ENCODE measurements around the gene KCNQ1OT1. TPM values are rescaled to one million over a fixed set of nuclear protein-coding genes. Genes with fewer than 3 reads are reported as not detected.
A peak's percentile ranks its signal among the peaks of the same experiment; 100 is the strongest.

Gene KCNQ1OT1
- total RNA-seq, 2 donors from 2014 or later: 0.52 to 1.1 TPM

DNA sequence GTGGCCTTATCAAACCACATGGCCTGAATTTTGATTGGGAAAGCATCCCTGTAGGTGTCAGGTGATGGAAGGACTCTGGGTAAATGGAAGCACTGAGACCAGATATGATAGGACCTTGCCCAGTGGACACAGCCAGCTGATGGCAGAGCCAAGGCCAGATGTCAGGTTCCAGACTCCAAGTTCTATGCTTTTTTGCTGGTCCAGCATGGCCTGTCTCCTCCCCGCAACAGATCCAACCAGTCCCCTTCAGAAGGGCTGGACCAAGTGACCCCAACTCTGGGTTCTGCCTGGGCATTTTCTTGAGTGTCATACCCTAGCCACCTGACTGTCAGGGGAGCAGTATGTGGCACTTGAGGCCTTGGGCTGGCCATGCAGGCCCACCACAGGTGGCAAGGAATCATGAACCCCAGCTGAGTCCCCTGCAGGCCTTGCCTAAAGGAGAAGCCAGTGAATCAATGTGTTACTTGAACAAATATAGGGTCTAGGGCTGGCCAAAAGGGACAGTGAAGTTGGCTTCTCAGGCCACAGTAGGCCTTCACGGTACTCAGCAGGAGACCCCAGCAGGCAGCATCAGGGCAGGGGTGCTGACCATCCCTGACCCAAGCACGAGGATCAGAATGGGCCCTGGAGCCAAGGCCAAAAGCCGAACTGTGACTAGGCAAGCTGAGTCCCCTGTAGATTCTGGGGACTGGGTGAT, 27.1 kb downstream of the KCNQ1OT1 start:
- H3K36me3 Mint-ChIP-seq: no peaks in the 10 kb centered on the region
- DNase-seq (ENCODE audit: low spot score) (no peak), ATAC-seq (no peak)
- H3K4me1 Mint-ChIP-seq (ENCODE audit: low read depth in 2 of 2): peaks cover 0 to 3% of the 10 kb centered on the region in 2 donors
- H3K27ac Mint-ChIP-seq: no peak overlapping the region
- no peaks in the 10 kb centered on the region for H3K9me3 Mint-ChIP-seq
- H3K4me3 Mint-ChIP-seq: no peak overlapping the region
- H3K27me3 Mint-ChIP-seq: no peaks in the 10 kb centered on the region

GRCh38 chr11:2671748-2672147, 28.0 kb downstream of the KCNQ1OT1 start:
- Mint-ChIP-seq H3K36me3 (no peaks in the 10 kb centered on the region), H3K27ac (no peak overlapping the region), H3K27me3 (no peaks in the 10 kb centered on the region), H3K4me3 (no peak overlapping the region), H3K4me1 (ENCODE audit: low read depth in 2 of 2) (peaks cover 0 to 3% of the 10 kb centered on the region in 2 donors), H3K9me3 (no peaks in the 10 kb centered on the region)
- ATAC-seq: no peak
- DNase-seq (ENCODE audit: low spot score): no peak

GRCh38 chr11:2670541-2671100, 29.2 kb downstream of the KCNQ1OT1 start:
- H3K36me3 Mint-ChIP-seq: no peaks in the 10 kb centered on the region
- H3K27me3 Mint-ChIP-seq: no peaks in the 10 kb centered on the region
- DNase-seq (ENCODE audit: low spot score) (no peak), ATAC-seq (no peak)
- peaks cover 0 to 3% of the 10 kb centered on the region in 2 donors for H3K4me1 Mint-ChIP-seq (ENCODE audit: low read depth in 2 of 2)
- no peaks in the 10 kb centered on the region for H3K9me3 Mint-ChIP-seq
- H3K4me3 Mint-ChIP-seq: no peak overlapping the region
- H3K27ac Mint-ChIP-seq: peak overlapping the region in 1 of 2 donors; percentile 65

DNA sequence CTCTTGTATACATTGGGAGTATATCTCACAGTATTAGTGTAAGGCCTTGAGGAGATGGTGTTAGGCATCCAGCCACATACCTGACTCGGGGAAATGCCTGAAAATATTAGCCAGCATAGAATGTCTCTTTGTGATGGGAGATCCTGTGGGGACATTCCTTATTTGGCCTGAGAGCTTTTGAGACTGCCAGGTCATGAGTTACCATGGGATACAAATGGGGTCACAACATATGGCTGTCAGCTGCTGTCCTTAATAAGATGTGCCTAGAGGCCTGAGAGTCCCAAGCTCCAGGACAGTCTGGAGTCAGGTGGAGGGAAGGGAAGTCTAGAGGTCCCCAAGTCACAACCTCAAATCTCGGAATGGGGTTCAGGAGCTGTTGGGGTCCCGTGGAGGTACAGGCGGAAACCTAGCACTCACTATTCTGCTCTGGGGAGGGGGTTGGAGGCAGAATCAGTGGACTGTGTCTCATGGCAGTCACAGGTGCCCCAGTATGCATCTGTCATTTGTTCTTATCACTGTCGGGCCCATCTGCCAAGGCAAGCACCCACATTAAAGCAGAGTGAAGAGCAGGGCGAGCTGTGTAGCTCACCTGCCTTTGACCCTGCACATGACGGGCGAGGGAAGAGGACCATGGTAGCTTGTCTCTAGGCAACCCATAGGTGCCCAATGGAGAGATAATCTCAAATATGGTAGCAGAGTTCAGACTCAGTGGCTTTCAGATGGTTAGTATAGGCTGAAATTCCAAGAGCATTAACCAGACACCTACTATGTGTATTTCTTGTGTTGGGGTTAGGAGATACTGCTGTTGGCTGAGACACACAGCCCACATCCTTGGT, 29.9 kb downstream of the KCNQ1OT1 start:
- H3K27me3 Mint-ChIP-seq: no peaks in the 10 kb centered on the region

DNA sequence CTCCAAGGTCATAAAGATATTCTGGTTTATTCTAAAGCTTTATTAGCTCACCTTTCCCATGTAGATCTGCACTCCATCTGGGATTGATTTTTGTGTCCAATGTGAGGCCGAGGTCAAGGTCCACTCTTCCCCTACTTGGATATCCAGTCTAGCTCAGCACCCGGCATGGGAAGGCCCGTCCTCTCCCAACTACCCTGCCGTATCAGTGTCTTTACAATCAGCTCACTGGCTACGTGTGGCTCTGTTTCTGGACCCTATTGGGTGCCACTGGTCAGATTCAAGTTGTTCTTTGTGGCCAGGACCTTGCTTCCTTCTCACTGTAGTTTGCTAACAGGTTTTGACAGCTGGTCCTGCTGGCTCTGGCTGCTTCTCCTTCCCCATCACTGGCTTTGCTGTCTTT, 30.9 kb downstream of the KCNQ1OT1 start:
- H3K4me3 Mint-ChIP-seq: no peak overlapping the region
- no peak for ATAC-seq
- no peak overlapping the region for H3K27ac Mint-ChIP-seq
- DNase-seq (ENCODE audit: low spot score): no peak
- peaks cover 0 to 3% of the 10 kb centered on the region in 2 donors for H3K4me1 Mint-ChIP-seq (ENCODE audit: low read depth in 2 of 2)
- H3K27me3 Mint-ChIP-seq: no peaks in the 10 kb centered on the region
- H3K9me3 Mint-ChIP-seq: no peaks in the 10 kb centered on the region
- no peaks in the 10 kb centered on the region for H3K36me3 Mint-ChIP-seq

More for the DNA sequence above, 29.9 kb downstream of the KCNQ1OT1 start:
- Mint-ChIP-seq H3K9me3 (no peaks in the 10 kb centered on the region), H3K27ac (peak overlapping the region in 1 of 2 donors; percentile 65), H3K36me3 (no peaks in the 10 kb centered on the region), H3K4me3 (no peak overlapping the region), H3K4me1 (ENCODE audit: low read depth in 2 of 2) (peaks cover 0 to 3% of the 10 kb centered on the region in 2 donors)
- ATAC-seq (no peak), DNase-seq (ENCODE audit: low spot score) (no peak)

DNA sequence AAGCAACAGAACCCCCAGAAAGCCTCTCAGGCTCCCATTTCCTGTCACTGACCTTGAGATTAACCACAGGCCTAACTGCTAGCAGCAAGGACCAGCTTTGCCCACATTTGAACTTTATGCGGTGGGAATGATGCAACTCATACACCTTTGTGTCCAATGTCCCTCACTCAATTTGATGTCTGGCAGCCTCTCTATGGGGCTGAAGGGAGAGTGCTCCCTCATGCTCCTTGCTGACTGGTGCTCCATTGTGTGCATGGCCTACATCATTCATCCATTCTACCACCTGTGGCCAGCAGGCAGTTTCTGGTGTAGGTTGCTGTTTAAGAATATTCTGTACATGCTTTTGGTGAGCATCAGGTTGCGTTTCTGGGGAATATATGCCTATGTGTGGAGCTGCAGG, 31.9 kb downstream of the KCNQ1OT1 start:
- Mint-ChIP-seq H3K27me3 (no peaks in the 10 kb centered on the region), H3K36me3 (no peaks in the 10 kb centered on the region), H3K9me3 (no peaks in the 10 kb centered on the region), H3K4me1 (ENCODE audit: low read depth in 2 of 2) (peaks cover 0 to 3% of the 10 kb centered on the region in 2 donors), H3K27ac (no peak overlapping the region), H3K4me3 (no peak overlapping the region)
- no peak for ATAC-seq
- DNase-seq (ENCODE audit: low spot score): no peak

GRCh38 chr11:2666828-2667570, 32.8 kb downstream of the KCNQ1OT1 start:
- H3K4me3 Mint-ChIP-seq: no peak overlapping the region
- no peaks in the 10 kb centered on the region for H3K36me3 Mint-ChIP-seq
- DNase-seq (ENCODE audit: low spot score) (no peak), ATAC-seq (no peak)
- peaks cover 0 to 3% of the 10 kb centered on the region in 2 donors for H3K4me1 Mint-ChIP-seq (ENCODE audit: low read depth in 2 of 2)
- H3K27ac Mint-ChIP-seq: no peak overlapping the region
- H3K9me3 Mint-ChIP-seq: no peaks in the 10 kb centered on the region
- H3K27me3 Mint-ChIP-seq: no peaks in the 10 kb centered on the region

- peaks cover 0 to 3% of the 10 kb centered on the region in 2 donors for H3K4me1 Mint-ChIP-seq (ENCODE audit: low read depth in 2 of 2)
- H3K9me3 Mint-ChIP-seq: no peaks in the 10 kb centered on the region
- no peak for ATAC-seq
- H3K27me3 Mint-ChIP-seq: no peaks in the 10 kb centered on the region
- H3K27ac Mint-ChIP-seq: no peak overlapping the region
- DNase-seq (ENCODE audit: low spot score): no peak
- no peak overlapping the region for H3K4me3 Mint-ChIP-seq
- no peaks in the 10 kb centered on the region for H3K36me3 Mint-ChIP-seq
These were observed 33.4 kb downstream of the KCNQ1OT1 start for GRCh38 chr11:2666401-2666741.

GRCh38 chr11:2665526-2666400, 34.0 kb downstream of the KCNQ1OT1 start:
- H3K36me3 Mint-ChIP-seq: no peaks in the 10 kb centered on the region

DNA sequence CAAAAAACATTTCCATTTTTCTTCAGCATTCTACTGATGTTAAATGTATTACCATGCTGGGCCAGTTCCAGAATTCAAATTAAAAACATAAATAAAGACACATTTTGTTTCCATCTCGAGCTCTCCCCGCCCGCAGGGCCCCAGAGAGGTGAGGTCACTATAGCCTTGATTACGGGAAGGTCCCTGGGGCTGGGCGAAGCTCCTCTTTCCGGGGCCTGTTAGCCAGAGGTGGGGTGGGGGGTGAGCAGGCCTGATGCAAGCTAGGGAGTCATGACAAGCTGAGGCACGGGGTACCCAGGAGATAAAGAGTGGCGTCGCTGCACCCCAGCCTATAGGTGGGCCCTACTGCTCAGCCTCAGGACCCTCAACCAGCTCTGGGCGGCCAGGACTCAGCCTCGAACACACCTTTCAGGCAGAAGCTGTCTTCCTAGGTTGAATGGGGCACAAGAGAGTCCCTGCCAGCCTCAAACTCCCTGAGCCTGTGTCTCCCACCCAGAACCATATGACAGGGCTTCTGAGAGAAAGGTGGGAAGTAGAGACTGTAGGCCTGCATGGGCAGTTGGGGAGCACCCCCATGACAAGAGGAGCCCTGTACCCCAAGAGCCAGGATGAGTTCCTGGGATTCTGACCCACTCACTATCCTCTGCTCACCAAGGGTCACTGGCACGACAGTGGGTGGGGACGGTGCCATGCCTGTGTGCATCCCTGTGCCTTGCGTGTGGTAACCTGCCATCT, 34.8 kb downstream of the KCNQ1OT1 start:
- Mint-ChIP-seq H3K4me3 (no peak overlapping the region), H3K36me3 (no peaks in the 10 kb centered on the region), H3K27me3 (peaks cover 0 to 5% of the 10 kb centered on the region in 2 donors), H3K9me3 (no peaks in the 10 kb centered on the region), H3K4me1 (ENCODE audit: low read depth in 2 of 2) (peaks cover 0 to 3% of the 10 kb centered on the region in 2 donors), H3K27ac (no peak overlapping the region)
- DNase-seq (ENCODE audit: low spot score) (no peak), ATAC-seq (no peak)

More at GRCh38 chr11:2665526-2666400, 34.0 kb downstream of the KCNQ1OT1 start:
- DNase-seq (ENCODE audit: low spot score): no peak
- Mint-ChIP-seq H3K27ac (no peak overlapping the region), H3K4me1 (ENCODE audit: low read depth in 2 of 2) (peaks cover 0 to 3% of the 10 kb centered on the region in 2 donors), H3K4me3 (no peak overlapping the region), H3K9me3 (no peaks in the 10 kb centered on the region), H3K27me3 (peaks cover 0 to 4% of the 10 kb centered on the region in 2 donors)
- ATAC-seq: no peak

- Mint-ChIP-seq H3K4me1 (ENCODE audit: low read depth in 2 of 2) (peaks cover 0 to 3% of the 10 kb centered on the region in 2 donors), H3K27ac (no peak overlapping the region), H3K9me3 (no peaks in the 10 kb centered on the region), H3K4me3 (no peak overlapping the region), H3K36me3 (no peaks in the 10 kb centered on the region), H3K27me3 (peaks cover 0 to 5% of the 10 kb centered on the region in 2 donors)
- ATAC-seq: no peak
- no peak for DNase-seq (ENCODE audit: low spot score)
These were observed 35.4 kb downstream of the KCNQ1OT1 start for GRCh38 chr11:2664376-2664775.

DNA sequence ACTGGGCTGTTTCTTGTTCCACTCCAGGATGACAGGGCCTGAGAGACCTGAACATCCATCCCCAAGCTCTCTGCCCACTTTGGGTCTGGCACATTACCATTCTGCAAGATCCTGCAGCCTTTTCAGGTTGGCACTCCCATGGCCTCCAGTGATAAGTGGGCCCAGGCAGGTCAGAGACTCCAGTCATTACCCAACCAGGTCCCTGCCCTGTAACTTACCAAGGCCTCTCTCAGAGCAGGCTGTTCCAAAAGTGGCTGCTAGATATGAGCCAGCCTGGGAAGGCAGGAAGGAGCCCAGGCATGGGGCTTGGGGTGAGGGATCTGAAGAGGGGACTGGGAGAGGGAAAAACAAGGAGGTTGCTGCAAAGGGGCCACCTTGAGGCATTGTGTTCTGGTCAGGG, 35.9 kb downstream of the KCNQ1OT1 start:
- Mint-ChIP-seq H3K27ac (no peak overlapping the region), H3K27me3 (peaks cover 3 to 8% of the 10 kb centered on the region in 2 donors), H3K4me3 (no peak overlapping the region), H3K4me1 (ENCODE audit: low read depth in 2 of 2) (peaks cover 0 to 3% of the 10 kb centered on the region in 2 donors), H3K36me3 (no peaks in the 10 kb centered on the region), H3K9me3 (no peaks in the 10 kb centered on the region)
- no peak for ATAC-seq
- DNase-seq (ENCODE audit: low spot score): no peak

All from natural killer cell treated with Interleukin-12 subunit alpha and Interleukin-12 subunit beta and Interleukin-15 and Interleukin-18, amount 100 ng/mL, for 72 hours (primary cell).